ENCODE results near the gene GSTM3.
"Not testable (repeated sequence)": the region's sequence is repeated elsewhere in the genome, so short reads cannot be mapped to it uniquely, and the experiment has no call there.

The GSTM3 gene

DNA sequence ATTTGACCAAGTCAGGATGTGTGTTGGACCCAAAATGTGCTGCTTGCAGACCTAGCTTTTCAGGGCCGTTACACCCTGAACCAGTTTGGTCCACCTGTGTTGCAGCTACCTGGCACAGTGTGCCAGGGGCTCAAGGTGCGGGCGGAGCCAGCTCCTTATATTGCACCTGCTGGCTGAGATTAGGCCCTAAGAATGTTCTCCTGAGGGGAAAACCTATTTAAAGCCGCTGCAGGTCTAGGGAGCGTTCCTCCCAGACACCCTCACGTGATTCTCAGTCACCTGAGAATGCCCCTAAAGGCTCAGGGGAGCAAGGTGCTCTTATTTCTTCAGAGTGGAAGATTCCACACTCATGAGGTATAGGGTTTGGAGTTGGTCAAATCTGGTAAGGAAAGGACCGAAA lies 12.0 kb downstream of the GSTM3 start:
- no peak for DNase-seq (ENCODE audit: low read depth in 1 of 2, low spot score in 1 of 2)

DNA sequence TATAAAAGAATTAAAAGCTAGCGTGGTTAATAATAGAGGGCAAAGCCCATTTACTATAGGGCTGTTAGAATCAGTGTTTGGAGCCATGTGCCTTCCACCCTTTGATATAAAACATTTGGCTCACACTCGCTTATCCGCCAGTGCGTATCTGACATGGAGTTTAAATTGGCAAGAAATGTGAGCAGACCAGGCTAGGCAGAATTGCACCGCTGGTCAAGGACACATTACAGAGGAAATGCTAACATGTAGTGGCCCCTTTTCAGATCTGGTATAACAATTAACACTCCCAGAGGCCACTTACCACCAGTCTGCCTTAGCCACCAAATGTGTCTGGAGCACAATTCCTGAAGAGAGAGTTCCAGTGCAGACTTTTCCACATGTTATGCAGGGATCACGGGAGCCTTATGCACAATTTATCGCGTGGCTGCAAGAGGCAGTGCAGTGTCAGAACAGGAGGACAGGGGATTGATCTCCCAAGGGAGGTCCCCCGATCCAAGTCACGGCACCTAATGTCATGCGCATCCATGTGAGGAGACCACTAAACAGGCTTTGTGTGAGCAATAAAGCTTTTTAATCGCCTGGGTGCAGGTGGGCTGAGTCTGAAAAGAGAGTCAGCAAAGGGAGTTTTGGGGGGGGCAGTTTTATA lies 14.0 kb downstream of the GSTM3 start:
- no peak for DNase-seq (ENCODE audit: low read depth in 1 of 2, low spot score in 1 of 2)

DNA sequence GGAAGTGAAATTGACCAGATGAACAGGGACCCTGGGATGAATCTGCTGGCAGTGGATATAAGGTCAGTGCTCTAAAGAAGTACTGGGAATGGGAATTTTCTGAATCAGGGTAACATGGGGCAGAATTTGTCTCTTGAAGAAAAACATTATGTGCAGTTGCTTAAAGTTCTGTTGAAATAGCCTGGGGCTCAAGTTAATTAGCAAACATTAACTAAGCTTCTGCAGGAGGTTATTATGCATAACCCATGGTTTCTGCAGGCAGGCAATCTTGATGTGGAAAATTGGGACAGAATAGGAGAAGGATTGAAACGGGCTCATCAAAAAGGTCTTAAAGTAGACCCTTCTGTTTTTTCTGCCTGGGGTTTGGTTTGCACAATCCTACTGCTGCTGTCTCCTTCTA lies 14.8 kb downstream of the GSTM3 start:
- DNase-seq (ENCODE audit: low read depth in 1 of 2, low spot score in 1 of 2), result no peak

DNA sequence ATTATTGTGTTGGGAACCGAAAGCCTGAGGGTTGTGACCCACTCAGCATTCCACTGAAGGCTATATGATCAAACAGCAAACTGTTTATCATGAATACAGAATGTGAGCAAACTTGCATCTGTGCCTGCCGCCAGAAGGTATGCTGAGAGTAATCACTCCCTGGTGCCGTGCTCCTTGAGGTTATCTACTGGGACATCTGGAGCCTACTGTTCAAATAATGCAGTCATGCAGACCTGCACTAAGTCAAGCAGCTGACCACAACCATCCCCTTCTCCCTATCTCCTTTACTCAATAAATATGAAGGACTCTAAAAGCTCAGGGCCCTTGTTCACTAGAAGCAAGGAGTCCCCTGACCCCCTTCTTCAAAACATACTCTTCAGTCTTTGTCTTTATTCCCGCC lies 15.3 kb downstream of the GSTM3 start:
- DNase-seq (ENCODE audit: low read depth in 1 of 2, low spot score in 1 of 2), result no peak

DNA sequence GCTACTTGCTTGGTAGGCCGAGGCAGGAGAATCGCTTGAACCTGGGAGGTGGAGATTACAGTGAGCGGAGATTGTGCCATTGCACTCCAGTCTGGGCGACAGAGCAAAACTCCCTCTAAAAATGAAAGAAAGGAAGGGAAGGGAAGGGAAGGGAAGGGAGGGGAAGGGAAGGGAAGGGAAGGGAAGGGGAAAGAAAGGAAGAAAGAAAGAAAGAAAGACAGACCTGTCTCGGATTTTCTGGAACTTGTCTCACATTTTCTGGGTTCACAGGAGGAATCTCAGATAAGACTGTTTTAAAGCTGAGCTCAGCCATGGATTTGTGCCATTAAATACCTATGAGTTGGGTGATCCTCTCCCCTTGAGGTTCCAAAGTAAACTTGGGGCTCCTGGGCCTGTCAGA lies 15.9 kb downstream of the GSTM3 start:
- no peak for DNase-seq (ENCODE audit: low read depth in 1 of 2, low spot score in 1 of 2)

DNA sequence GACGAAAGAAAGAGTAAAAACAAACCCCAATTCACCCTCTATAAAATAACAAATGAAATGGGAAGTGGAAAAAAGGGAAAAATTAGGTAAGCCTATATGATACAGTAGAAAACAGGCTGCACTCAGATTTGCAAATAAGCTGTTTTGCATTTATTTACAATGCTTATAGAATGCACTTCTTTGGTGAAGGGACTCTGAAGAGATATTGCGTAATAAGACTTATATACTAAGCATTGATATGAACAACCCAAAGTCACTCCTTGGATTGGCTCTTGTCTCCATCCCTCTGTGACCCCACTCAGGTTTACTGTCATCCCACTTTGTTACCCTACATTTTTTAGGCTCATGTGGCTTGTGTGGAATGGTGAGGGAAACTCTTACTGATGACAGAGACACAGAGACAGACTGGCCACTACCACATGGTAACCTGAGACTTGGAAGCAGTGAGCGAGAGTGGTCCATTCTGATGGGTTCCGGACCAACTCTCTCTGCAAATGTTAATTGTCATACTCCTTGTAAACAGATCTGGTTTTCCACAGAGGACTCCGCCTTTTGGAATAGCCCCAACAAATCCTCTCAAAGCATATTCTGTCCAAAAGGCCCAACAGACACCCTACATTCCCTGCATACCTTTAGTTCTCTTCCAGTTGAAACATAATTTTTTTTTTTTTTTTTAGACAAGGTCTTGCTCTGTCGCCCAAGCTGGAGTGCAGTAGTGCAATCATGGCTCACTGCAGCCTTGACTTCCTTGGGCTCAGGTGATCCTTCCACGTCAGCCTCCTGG lies 17.7 kb downstream of the GSTM3 start:
- DNase-seq (ENCODE audit: low read depth in 1 of 2, low spot score in 1 of 2), result no peak

DNA sequence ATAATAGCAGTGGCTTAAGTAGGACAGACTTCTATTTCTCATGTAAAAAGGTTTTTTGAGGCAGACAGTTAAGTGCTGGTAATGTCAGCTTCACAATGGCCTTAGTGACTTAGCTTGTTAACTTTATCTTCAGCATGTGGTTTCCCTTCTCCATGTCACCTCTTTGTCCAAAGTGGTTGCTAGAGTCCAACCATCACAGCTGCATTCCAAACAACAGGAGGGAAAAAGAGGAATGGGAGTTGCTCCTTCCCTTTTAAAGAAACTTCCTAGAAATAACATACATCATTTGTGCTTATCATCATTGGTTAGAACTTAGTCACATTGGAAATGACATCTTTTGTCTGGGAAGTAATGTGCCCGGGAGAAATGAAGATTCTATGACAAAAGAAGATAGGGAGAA lies 18.9 kb downstream of the GSTM3 start:
- DNase-seq (ENCODE audit: low read depth in 1 of 2, low spot score in 1 of 2), result no peak

DNA sequence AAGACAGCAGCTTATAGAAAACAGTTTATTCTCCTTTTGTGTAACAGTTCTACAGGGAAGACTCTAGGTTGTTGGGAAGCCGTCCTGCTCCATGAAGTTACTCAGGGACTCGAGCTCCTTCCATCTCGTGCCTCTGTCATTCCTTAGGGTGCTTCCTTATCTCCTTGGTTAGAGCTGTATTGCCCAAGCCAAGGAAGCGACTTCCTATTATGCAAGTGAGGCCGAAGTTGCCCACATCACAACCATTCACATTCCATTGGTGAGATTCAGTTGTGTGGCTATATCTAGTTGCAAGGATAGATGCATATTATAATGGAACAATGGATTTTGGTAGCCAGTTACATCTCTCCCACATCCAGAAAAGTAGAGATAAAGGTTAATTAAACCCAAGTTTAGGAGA lies 19.8 kb downstream of the GSTM3 start:
- DNase-seq (ENCODE audit: low read depth in 1 of 2, low spot score in 1 of 2), result no peak

DNA sequence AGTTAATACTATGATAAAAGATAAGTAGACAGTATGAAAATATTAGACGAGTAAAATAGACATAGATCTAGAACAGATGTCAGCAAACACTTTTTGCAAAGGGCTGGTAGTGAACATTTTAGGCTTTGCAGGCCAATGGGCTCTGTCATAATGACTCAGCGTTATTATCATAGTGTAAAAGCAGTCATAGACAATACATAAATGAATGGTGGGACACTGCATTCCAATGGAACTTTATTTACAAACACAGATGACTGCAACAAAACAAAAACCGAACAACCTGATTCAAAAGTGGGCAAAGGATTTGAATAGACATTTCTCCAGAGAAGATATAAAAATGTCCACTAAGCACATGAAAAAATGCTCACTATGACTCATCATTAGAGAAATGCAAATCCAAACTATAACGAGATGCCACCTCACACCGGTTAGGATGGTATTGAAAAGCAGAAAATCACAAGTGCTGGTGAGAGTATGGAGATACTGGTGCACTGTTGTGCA lies 21.5 kb downstream of the GSTM3 start:
- no peak for DNase-seq (ENCODE audit: low read depth in 1 of 2, low spot score in 1 of 2)

DNA sequence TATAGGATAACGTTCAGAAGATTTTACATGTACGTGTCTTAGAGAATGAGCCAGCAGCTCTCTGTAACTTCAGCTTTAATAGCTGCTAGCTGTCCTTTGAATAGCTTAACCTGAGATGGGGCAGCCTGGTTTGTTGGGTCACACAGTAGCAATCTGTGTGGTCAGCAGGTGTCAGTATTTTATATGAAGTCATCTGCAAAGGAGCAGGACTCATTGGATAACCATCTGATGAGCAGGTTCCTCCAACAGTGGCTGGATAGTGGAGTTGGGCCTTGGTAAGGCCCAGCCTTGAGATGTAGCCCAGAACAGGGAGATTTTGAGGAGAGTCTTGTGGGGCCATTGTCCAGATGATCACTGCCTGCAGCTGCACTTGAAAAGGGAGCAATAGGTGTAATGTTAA lies 22.3 kb downstream of the GSTM3 start:
- no peak for DNase-seq (ENCODE audit: low read depth in 1 of 2, low spot score in 1 of 2)

DNA sequence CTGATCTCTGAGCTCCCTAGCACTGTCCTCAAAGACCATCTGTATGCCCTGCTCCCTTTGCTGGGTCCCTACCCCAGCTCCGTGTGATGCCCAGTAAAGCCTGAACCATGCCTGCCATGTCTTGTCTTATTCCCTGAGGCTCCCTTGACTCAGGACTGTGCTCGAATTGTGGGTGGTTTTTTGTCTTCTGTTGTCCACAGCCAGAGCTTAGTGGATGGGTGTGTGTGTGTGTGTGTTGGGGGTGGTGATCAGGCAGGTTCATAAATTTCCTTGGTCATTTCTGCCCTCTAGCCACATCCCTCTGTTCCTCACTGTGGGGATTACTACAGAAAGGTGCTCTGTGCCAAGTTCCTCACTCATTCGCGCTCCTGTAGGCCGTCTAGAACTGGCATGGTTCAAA lies 23.1 kb downstream of the GSTM3 start:
- no peak for DNase-seq (ENCODE audit: low read depth in 1 of 2, low spot score in 1 of 2)

DNA sequence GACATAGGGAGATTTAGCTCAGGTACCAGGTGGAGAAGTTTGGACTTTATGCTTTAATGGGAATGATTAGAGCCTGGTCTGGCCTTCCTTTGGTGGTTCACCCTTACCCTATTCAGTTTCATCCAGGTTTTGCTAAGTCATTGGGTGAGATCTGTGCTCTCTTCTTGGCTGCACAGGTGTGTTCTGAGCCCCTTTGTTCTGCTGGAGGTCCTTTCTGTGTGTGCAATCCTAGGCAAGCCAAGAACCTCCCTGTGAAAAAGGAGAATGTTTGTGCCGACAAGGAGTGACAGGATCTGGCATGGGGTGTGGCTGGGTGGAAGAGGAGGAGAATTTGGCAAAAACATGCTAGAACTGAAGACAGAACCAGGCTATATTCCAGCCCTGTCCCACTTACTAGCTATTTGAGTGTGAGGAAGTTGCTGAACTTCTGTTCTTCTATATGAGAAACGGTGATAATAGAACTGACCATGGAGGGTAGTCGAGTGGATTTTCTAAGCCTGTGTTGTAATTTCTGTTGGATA lies 24.2 kb downstream of the GSTM3 start:
- no peak for DNase-seq (ENCODE audit: low read depth in 1 of 2, low spot score in 1 of 2)

DNA sequence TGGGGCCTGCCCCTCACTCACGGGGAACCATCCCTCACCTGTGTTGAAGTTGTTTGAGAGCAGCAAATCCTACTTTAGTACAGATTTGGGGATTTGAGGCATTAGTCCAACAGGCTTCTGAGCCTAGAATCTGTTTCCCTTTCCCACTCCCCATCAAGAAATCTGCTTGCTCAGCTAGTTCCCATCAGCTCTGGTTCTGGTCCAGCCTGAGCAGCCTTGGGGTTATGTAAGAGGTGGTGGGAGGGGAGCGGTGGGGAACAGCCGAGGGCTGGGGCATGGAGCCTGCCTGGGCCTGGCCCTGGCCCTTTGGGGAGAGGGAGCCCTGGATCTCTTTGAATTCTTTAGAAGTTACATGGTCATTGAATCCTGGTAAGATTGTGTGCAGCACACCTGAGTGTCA lies 24.7 kb downstream of the GSTM3 start:
- DNase-seq (ENCODE audit: low read depth in 1 of 2, low spot score in 1 of 2), result no peak

DNA sequence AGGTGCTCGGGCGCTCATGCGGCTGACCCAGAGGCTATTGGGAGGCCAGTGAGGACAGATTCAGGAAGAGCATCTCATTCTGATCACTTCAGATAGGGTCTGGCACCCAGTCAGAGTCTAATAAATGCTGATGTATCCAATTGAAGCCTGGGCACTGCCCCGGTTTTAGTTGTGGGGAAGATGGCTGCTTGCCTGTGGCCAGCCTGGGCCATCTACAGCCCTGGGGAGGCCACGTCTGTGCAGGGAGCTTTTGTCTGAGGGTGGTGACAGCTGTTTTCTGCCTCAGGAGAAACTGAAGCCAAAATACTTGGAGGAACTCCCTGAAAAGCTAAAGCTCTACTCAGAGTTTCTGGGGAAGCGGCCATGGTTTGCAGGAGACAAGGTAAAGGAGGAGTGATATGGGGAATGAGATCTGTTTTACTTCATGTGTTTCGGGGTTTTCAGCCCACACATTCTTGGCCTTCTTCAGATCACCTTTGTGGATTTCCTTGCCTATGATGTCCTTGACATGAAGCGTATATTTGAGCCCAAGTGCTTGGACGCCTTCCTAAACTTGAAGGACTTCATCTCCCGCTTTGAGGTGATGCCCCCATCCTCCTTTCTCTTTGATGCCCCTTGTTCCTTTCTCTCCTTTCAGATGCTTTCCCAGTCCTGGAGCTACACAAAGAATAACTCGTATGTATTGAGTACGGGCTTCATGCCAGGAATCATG lies 26.0 kb downstream of the GSTM3 start:
- DNase-seq (ENCODE audit: low read depth in 1 of 2, low spot score in 1 of 2), result no peak

DNA sequence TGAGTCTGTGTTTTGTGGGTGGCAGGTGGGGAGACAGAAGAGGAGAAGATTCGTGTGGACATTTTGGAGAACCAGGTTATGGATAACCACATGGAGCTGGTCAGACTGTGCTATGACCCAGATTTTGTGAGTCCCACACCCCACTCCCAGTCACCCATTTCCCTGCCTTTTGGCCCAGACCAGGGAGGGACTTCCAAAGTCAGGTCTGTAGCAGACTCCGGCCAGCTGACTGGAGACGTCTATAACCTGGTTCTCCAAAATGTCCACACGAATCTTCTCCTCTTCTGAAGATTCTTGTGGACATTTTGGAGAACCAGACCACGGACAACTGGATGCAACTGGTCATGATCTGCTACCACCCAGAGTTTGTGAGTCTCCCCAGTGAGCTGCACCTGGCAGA lies 27.2 kb downstream of the GSTM3 start:
- DNase-seq (ENCODE audit: low read depth in 1 of 2, low spot score in 1 of 2), result no peak

DNA sequence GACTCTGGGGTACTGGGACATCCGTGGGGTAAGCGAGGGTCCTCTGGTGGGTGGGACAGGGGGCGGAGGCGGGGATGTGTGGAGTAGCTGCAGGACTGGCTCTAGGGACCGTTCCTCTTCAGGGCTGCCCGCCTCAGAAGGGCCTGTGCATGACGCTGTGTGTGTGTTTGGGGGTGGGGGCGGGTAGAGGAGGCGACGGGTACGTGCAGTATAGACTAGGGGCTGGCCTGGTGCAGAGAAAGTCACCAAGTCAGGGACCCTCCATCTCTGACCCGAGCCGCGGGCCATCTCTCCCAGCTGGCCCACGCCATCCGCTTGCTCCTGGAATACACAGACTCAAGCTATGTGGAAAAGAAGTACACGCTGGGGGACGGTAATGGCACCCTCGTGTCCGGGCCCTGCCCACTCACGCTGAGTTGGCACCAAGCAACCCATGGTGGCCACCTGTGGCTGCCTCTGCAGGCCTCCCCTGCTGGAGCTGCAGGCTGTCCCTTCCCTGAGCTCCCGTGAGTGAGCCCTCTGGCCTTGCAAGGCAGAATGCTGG lies 28.4 kb downstream of the GSTM3 start:
- no peak for DNase-seq (ENCODE audit: low read depth in 1 of 2, low spot score in 1 of 2)

DNA sequence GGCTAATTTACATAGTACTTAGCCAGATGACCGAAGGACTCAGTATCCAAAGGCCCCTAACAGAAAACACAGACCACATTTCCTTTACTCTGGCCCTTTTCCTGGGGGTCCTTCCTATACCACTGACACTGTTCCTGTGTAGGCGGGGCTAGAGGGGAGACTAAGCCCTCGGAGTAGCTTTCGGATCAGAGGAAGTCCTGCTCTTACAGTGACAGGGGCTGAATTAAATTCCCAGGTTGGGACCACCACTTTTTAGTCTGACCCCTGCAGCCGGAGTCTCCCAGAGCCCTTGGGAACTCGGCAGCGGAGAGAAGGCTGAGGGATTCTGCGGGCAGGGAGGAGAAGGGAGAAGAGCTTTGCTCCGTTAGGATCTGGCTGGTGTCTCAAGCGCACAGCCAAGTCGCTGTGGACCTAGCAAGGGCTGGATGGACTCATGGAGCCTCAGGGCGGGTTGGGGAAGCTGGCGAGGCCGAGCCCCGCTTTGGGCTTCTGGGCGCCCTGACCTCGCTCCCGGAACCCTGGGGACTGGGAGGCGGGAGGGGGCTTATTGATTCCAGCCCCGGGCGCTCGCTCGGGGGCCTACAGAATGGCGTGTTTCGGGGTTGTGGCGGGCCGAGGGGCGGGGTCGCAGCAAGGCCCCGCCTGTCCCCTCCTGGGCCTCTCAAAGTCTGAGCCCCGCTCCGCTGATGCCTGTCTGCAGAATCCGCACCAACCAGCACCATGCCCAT lies 29.1 kb downstream of the GSTM3 start, which contains the start of gene GSTM5:
TSS of gene GSTM5 (plus strand) at position 659 of the 728 bp plus-strand sequence. CDS start at position 721, 62 bp downstream.
- DNase-seq (ENCODE audit: low read depth in 1 of 2, low spot score in 1 of 2), result not testable (repeated sequence)

DNA sequence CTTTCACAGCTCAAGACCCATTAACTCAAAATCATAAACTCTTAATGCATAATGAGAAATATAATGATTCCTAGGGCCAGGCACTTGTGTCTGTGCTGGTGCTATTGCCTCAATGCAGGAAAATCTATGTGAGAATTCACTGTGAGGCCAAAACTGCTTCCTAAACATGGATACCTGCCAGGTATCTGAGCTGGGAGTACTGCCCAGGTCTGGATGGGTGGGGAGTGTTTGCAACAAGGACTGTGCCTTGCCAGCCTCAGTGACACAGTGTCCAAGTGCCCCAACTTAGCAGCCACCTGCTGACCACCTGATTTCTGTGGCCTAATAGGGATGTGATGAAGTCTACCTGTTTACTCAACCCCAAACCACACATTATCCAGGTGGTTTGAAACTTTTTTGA lies 31.0 kb downstream of the GSTM3 start:
- not testable (repeated sequence) for DNase-seq (ENCODE audit: low read depth in 1 of 2, low spot score in 1 of 2)

DNA sequence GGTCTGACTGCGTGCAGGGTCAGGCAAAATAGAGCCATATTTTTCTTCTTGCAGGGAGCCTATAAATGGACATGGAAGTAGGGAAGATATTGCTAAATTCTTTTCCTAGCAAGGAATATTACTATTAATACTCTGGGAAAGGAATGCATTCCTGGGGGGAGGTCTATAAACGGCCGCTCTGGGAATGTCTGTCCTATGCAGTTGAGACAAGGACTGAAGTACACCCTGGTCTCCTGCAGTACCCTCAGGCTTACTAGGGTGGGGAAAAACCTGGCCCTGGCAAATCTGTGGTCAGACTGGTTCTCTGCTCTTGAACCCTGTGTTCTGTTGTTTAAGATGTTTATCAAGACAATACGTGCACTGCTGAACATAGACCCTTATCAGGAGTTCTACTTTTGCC lies 31.9 kb downstream of the GSTM3 start:
- DNase-seq (ENCODE audit: low read depth in 1 of 2, low spot score in 1 of 2), result not testable (repeated sequence)

DNA sequence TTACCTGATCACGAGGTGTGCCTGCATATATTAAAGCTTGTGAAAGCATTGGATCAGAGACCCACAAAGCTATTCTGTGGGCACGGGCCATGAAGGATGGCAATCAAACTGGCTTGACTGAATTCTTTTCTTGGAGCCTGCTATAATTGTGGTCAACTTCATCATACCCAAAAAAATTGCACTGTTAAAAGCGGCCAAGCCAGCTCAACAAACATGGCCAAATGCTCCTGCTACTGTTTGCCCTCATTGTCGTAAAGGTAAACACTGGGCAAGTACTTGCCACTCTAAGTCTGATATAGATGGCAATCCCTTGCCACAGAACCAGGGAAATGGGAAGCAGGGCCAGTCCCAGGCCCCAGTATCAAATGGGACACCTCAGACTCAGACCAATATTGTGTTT lies 35.4 kb downstream of the GSTM3 start:
- DNase-seq (ENCODE audit: low read depth in 1 of 2, low spot score in 1 of 2), result no peak

DNA sequence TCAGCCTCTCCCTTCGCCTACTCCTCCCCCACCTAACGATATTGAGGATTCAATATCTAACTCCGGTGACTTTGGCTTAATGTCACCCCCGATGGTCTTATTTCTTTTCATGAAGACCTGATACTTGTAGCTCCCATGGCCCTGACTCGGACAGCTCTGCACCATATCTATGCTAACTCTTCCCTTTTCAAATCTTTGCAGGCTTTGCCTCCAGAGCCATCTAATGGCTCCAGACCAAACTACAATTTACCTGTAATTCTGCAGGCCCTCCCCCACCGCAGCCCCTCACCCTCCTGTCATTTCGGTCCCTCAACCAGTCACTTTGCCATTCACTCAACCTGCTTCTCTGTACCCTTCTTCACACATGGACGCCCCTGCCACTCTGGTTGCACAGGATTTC lies 36.7 kb downstream of the GSTM3 start:
- DNase-seq (ENCODE audit: low read depth in 1 of 2, low spot score in 1 of 2), result no peak
